GM21619 (cell line): ENCODE results near the gene RERE.

Experiments
- ATAC-seq: cut with Tn5 transposase; IDR thresholded peaks from one replicate; pipeline ENCODE4 v1.9.1; 2021; ENCODE audit not compliant: unreplicated experiment

Gene RERE

DNA sequence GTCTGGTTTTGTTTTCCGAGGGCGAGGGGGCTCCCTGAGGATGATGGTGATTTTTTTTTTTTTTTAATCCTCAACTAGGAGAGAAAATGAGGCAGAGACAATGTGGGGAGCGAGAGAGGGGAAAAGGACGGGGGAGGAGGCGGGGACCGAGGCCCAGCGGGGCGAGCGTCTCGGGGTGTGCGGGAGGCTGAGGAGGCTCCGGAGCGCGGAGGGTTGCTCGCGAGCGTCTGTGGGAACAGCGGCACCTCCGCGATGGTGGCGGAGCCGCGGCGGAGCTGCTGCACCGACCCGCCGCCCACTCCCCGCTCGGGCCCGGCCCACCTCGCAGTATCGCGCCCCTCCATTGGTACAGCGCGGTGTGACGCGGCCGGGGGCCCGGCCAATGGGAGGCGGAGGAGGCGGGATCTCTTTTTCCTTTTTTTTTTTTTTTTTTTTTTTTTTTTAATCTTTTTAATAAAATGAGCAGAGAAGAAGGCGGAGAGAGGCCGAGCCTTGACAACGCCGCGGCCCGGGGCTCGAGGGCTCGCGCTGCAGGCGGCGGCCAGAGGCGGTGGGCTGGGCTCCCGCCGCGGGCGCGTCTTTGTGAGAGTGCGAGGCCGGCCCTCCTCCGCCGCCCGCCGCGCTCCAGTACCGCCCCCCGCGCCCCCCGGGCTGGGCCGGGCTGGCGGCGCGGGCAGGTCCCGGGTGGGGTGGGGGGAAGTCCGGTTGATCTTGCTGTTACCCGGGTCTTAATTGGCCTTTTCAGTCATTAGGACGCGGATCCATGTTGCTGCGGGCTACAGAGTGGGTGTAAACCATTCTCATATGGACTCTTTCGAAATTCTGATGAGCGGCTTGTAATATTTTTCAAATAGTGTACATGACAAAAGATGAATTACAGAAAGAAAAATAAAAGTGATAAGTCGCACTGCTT lies at the start of gene RERE:
TSS of gene RERE (minus strand) at position 229 of the 913 bp plus-strand sequence.
- ATAC-seq, result peak; percentile 88

DNA sequence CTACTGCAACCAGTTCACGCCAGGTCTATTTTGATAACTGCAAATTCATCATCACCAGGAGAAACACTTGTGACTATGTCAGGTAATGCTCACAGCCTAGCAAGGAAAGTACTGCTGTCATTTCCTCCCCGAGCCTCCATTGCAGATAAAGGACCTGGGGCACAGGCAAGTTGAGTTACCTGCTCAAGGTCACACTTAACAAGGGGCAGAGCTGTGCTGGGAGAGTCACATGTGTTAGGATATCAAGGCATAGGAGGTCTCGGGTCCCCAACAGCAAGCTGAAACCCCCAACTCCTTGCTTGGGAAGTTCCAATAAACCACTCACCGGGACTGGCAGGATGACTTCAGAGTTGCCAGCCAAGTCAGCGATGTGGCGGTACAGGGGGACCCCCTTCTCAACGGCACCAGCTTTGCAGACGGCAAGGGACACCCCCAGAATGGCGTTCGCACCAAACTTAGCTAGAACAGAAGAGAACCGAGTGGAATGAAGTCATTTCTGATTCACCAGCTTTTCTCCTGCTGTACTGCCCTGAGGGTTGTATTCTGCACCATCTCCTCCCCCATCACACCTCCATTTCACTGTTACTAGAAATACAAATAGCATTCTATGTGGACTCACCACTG lies 49.5 kb upstream of the RERE start:
- no peak for ATAC-seq

DNA sequence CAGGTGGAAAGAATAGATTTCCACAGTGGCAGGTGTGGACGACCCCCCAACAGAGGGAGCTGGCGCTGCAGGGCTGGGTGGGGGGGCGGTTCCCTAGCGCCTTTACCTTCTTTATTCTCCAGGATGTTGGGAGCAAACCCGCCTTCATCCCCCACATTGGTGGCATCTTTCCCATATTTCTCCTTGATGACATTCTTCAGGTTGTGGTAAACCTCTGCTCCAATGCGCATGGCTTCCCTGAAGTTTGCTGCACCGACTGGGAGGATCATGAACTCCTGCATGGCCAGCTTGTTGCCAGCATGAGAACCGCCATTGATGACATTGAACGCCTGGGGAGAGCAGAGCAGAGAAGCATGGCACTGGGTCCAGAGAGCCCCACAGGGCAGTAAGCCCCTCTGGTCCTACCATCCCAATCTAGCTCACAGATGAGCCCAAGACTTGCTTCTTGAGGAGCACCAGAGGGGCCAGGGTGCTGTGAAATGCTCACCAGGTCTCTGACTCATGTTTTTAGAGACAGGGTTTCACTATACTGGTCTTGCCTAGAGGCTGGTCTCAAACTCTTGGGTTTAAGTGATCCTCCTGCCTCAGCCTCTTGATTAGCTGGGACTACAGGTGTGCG lies 48.8 kb upstream of the RERE start:
- no peak for ATAC-seq

DNA sequence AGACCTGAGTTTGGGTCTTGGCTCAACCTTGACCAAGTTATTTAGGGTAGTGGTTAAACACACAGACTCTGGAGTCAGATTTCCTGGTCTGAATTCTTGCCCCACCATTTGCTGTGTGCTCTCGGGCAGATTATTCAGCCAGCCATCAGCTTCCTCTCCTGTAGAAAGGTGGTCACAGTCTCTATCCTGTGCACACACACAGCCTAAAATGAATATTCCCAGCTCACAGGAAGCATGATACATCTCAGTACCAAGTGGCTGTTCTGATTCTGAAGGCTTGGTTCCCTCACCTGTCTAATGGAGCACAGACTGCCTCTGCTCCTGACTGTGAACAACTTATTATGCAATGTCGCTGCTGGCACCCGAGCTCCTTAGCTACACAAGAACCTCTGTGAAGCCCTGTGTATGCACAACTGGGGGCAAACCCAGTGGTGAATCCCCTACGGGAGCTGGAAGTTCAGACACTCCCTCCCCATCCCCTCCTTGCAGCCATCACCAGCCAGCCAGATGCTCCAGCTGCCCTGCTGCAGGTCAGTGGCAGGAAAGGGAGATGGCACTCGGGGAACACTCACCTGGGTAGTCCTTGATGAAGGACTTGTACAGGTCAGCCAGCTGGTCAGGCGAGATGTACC lies 47.4 kb upstream of the RERE start:
- ATAC-seq, result no peak

DNA sequence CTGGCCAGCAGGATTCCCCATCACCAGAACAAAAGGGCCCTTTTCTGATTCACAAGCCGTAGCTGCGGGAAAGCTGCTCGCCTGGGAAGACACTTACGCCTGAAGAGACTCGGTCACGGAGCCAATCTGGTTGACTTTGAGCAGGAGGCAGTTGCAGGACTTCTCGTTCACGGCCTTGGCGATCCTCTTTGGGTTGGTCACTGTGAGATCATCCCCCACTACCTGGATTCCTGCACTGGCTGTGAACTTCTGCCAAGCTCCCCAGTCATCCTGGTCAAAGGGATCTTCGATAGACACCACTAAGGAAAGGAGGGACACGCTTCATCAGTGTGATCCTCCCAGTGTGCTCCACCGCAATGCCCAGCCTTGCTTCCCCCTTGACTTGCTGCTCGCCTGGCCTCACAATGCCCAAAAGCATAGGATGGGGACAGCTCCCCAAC lies 46.4 kb upstream of the RERE start:
- no peak for ATAC-seq

DNA sequence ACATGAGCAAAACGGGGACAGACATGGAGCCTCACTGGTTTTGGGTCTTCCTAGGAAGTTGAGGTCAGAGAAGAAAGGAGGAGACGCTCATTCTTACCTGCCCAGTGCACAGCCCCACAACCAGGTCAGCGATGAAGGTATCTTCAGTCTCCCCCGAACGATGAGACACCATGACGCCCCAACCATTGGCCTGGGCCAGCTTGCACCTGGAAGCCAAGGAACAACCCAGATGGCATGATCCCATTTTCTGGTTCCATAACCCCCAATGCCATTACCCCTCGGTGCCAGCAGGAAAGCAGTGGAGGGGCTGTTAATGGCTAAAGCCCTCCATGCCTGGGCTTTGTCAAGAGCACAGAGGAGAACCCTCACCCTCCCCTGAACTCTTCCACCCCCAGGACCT lies 45.7 kb upstream of the RERE start:
- no peak for ATAC-seq

DNA sequence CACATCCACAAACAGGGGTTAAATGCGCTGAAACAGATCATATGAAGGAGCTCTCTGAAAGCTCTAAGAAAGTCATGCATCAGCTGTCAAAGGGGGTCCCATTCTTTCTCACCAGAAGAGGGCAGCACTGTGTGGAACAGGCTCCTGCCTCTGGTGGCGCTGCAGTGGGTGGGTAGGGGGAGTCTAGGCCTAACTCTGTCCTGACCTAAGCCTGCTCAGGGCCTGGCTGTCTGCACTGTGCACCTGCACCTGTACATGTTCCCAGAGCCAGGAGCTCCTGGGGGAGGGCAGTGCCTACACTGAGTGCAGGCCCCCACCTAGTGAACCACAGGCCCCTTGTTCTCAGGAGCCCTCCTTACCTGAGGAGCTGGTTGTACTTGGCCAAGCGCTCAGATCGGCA lies 45.1 kb upstream of the RERE start:
- no peak for ATAC-seq

DNA sequence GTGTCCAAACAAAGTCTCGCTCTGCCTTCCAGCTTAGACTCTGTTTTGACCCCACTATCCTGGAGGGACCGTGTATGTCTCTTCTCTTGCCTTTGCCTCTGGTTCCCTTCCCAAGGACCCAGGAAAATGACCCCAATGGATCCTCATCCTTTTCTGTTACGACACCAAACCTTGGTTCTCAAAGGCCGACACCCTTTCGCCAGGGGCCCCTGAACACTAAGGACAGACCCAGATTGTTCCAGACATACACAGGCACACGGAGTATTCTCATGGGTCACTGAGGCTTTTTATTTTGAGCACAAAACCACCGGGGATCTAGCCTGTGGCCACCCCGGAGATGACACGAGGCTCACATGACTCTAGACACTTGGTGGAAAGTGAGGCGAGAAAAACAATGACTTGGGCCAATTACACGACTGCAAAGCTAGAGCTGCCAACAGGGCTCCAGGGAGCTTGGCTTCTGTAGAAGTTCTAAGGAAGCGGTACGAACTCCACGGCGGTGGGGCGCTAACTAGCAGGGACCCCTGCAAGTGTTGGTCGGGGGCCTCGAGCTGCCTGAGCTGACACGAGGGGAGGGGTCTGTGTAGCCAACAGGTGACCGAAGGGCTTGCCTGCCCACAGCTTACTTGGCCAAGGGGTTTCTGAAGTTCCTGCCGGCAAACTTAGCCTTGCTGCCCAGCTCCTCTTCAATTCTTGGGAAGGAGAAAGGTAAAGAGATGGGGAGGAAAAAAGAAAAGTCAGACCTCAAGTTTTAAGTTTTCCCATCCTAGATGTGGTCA lies 43.5 kb upstream of the RERE start:
- no peak for ATAC-seq

DNA sequence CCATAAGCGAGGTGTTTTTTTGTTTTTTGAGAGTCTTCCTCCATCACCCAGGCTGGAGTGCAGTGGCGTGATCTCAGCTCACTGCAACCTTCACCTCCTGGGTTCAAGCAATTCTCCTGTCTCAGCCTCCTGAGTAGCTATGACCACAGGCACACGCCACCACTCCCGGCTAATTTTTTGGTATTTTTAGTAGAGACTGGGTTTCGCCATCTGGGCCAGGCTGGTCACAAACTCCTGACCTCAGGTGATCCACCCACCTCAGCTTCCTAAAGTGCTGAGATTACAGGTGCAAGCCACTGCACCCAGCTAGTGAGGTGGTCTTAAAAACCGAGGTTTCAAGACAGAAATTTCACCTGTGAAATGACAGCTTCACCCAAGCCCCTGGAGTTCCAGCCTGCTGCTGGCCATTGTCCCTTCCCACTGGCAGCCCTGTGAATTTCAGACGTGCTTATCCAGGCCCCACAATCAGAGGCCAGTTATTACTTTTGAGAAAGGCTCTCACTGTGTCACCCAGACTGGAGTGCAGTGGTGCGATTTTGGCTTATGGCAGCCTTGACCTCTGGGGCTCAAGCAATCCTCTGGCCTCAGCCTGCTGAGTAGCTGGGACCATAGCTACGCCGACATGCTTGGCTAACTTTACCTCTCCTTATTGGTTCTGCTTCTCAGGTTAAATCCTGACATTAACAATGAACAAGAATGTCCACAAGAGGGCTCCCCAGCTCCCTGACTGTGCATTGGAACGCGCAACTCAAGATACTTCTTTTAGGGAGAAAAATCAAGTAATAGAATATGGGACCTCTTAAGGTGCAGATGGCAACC lies 41.7 kb upstream of the RERE start:
- no peak for ATAC-seq

DNA sequence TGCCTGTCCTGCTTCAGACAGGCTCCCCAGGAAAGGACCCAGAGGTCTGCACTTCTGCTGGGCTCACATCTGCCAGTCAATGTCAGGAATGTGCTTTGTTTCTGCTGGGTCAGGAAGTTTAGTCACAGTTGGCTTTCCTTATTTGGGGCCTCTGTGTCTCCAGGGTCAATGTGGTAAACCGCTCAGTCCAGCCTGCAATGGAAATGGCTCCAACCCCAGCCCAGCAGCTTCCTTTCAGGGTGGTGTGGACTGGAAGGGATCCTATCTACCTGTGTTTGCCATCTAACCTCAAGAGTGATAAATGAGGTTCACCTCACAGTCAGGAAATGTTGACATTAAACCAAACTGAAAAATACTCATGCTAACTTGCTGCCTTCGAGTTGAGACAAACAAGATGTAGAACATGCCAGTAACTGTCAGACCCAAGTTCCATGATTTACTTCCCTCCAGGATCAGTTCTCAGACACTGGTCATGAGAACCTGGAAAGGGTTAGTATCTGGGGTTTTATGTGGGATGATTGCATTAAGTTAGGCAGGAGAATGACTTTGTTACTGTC lies 40.8 kb upstream of the RERE start:
- no peak for ATAC-seq

DNA sequence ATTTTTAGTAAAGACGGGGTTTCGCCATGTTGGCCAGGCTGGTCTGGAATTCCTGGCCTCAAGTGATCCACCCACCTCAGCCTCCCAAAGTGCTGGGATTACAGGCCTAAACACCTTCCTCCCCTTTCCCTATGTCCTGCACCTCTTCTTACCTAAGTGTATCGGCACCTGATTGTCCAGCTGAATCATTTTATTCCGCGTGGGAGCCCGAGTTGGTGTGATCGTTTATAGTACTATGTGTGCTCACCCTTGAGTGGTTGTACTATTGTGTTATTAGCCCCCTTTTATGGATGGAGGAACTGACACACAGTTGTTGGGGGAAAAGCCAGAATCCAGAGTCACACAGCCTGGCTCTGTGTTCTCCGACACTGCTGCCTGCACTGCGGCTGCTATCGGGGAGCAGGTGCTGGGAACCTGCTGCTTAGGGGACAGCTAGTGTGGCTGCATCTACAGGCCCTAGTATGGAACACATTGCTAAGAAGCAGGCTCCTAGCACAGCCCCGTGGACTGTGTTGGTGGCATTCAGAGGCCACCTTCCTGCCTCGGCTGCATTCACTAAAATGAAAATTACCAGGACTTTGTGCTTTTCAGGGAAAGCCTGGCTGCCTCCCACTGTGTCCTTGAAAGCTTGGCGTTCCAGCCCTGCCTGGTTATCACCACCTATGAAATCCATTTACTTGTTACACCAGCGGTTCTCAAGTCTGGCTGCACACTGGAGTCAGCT lies 39.4 kb upstream of the RERE start:
- ATAC-seq, result no peak

DNA sequence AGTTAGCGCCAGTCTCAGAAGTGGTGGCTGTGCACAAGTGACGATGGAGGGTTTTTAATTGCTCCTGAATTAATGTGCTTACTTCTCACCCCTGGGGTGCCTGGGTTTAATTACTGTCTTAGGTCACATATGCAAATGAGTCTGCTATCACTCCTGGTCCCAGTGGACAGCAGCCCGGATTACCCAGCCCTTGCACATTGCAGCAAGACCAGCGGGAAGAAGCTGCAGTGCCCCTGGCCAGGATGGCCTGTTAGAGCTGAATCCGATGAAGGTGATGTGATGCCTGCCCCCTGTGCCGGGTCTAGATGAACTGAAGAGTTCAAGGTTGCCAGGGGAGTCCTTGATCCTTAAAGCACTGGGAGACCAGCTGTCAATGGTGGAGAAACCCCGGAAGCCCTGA lies 36.8 kb upstream of the RERE start:
- no peak for ATAC-seq

DNA sequence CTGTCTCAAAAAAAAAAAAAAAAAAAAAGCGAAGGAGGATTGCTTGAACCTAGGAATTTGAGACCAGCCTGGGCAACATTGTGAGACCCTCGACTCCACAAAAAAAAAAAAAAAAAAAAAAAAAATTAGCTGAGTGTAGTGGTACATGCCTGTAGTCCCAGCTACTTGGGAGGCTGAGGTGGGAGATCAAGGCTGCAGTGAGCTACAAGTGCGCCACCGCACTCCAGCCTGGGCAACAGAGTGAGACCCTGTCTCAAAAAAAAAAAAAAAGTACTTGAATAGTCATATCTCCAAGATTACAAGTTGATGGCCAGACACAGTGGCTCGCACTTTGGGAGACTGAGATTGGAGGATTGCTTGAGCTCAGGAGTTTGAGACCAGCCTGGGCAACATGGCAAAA lies 33.6 kb upstream of the RERE start:
- ATAC-seq, result no peak

DNA sequence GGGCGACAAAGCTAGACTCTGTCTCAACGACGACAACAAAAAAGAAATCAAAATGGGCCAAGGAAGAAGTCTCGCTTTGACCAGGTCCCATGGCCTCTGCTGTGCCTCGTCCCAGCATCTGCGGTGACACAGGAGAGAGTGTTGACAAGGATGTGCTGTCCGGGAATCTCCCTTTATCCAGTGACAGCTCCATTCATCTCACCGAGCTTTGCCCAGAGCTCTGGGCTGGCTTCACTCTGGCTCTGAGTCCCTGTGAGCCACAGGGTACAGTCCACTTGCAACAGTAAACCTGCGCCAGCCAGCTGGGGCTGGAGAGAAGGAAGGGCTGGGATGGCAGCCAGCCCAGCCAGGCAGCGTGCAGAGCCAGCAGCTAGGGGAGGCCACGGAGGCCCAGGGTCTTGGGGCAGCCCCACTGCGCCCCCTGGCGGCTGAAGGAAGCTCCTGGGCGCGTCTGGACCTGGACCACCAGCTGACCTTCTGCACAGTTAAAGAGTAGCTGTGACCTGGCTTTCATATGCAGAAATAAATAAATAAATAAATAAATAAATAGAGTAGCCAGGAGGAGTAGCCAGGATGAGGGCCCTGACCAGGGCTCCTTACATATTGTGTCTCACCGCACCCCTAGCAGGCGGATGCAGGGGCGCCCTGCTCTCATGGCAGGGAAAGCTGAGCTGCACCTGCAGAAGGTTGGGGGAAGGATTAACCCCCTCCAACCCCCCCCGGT lies 31.4 kb upstream of the RERE start:
- ATAC-seq, result no peak

DNA sequence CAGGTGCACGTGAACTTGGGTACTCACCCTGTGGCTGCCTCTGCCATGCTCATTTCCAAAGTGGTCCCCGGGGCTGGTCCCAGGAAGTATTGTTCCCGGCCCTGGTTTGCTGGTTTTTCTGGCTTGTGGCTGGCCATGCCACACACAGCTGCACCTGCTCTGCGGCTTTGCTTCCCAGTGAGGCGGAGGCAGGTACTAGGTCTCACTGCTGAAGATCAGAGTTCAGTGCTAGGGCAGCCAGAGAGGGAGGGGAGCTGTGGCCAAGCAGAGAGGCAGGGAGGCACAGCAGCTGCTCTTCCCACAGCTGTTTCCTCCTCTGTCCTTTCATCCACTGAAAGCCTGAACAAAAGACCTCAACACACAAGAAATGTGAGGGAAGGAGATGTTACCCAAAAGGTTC lies 30.6 kb upstream of the RERE start:
- no peak for ATAC-seq

DNA sequence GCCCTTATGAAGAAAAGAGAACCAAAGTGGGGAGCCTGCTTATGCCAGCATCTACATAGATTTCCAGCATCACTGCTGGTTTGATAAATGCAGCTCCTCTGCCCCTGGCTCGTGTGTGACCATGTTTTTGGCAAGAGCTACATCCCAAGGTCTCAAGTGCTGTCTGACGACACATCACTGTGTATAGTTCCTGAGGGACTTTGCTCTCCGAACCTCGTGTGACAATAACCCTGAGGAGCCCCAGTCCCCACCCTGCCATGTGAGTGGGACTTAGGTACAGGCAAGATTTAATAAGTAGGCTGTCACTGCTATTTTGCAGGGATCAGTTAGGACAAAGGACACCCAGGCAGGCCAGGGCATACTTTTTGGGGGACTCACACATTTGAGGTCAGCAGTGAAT lies 28.8 kb upstream of the RERE start:
- ATAC-seq, result no peak

DNA sequence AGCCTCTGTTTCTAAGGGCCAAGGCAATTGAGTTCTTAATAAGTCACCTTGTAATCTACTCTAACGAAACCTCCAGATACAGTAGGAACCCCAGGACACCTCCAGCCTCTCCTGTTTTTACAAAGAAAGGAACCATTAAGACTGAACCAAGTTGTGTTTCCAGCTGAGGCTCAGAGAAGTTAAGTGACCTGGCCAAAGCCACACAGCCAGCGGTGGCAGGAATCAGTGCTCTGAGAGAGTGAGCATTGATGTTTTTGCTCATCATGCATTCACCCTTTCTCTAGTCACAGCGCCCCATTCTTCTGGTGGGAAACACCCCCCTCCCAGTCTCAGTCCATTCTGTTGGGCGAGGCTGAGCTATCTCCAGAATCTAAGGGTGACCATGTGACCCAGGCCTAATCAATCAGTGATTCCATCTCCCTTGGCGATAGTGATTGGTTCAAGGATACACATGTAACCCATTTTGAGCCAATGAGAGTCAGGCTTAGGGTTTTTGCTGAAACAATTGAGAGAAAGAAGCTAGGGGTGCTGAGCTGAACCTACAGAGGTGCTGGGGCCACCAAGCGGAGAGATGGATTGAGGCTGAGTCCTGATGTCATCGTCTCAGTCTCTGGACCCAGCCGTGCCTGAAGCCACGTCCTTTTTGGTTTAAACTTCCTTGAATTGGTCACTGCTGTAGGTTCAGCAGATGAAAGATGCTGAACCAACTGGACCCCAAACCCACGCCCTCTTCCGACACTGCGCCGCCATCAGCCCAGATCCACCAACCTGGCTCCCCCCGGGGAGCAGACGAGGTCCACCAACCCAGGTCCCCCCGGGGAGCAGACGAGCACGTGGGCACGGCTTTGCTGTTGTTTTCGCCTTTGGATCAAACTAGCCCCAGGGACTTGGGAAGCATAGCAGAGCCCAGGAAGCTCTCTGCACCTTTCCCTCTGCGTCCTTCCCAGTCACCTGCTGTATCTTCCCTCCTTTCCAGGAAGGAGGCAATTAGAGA lies 28.0 kb upstream of the RERE start:
- ATAC-seq, result no peak
